Measurements from ENCODE around the gene GBX2.

DNA sequence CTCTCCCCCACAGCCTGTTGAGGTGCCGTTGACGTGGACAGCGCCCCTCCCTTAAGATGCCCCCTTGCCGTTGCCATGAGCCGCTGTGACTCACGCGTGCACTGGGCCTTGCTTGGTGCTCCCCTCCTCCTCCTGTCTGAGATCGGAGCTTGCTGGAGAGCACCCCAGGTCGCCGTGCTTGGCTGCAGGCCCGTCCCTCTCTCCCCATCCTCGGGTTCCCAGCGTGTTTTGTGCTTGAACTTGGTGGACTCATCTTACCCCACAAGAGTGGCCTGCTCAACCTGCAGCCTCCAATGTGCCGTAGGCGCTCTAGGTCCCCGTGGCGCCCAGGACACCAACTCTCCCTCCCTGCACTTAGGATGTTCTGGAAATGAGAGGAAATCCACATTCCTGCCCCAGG is 39.9 kb downstream of the GBX2 start:
- TF ChIP-seq, protein P1, sequence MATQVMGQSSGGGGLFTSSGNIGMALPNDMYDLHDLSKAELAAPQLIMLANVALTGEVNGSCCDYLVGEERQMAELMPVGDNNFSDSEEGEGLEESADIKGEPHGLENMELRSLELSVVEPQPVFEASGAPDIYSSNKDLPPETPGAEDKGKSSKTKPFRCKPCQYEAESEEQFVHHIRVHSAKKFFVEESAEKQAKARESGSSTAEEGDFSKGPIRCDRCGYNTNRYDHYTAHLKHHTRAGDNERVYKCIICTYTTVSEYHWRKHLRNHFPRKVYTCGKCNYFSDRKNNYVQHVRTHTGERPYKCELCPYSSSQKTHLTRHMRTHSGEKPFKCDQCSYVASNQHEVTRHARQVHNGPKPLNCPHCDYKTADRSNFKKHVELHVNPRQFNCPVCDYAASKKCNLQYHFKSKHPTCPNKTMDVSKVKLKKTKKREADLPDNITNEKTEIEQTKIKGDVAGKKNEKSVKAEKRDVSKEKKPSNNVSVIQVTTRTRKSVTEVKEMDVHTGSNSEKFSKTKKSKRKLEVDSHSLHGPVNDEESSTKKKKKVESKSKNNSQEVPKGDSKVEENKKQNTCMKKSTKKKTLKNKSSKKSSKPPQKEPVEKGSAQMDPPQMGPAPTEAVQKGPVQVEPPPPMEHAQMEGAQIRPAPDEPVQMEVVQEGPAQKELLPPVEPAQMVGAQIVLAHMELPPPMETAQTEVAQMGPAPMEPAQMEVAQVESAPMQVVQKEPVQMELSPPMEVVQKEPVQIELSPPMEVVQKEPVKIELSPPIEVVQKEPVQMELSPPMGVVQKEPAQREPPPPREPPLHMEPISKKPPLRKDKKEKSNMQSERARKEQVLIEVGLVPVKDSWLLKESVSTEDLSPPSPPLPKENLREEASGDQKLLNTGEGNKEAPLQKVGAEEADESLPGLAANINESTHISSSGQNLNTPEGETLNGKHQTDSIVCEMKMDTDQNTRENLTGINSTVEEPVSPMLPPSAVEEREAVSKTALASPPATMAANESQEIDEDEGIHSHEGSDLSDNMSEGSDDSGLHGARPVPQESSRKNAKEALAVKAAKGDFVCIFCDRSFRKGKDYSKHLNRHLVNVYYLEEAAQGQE (IDR thresholded peaks at IDR 0.05; ENCODE audit: low read depth), result no peak
- TF ChIP-seq, protein P2, sequence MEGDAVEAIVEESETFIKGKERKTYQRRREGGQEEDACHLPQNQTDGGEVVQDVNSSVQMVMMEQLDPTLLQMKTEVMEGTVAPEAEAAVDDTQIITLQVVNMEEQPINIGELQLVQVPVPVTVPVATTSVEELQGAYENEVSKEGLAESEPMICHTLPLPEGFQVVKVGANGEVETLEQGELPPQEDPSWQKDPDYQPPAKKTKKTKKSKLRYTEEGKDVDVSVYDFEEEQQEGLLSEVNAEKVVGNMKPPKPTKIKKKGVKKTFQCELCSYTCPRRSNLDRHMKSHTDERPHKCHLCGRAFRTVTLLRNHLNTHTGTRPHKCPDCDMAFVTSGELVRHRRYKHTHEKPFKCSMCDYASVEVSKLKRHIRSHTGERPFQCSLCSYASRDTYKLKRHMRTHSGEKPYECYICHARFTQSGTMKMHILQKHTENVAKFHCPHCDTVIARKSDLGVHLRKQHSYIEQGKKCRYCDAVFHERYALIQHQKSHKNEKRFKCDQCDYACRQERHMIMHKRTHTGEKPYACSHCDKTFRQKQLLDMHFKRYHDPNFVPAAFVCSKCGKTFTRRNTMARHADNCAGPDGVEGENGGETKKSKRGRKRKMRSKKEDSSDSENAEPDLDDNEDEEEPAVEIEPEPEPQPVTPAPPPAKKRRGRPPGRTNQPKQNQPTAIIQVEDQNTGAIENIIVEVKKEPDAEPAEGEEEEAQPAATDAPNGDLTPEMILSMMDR (IDR thresholded peaks at IDR 0.05 in 2 of 3, conservative IDR thresholded peaks at IDR 0.05 in 1 of 3; ENCODE audit: borderline replicate concordance in 1 of 3, insufficient read depth in 1 of 3, low read depth in 2 of 3, low read length in 2 of 3), result no peak
- TF ChIP-seq POLR2A (IDR thresholded peaks at IDR 0.05; ENCODE audit: borderline replicate concordance, extremely low read depth, insufficient read depth, insufficient read length), result no peak
- no peak for TF ChIP-seq EZH2 (IDR thresholded peaks at IDR 0.05)
- TF ChIP-seq, protein P3, sequence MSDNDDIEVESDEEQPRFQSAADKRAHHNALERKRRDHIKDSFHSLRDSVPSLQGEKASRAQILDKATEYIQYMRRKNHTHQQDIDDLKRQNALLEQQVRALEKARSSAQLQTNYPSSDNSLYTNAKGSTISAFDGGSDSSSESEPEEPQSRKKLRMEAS (IDR thresholded peaks at IDR 0.05), result no peak
- TF ChIP-seq YY1 (IDR thresholded peaks at IDR 0.05; ENCODE audit: extremely low read depth, insufficient replicate concordance, low read depth, low read length), result no peak
- no peak for TF ChIP-seq CEBPB (IDR thresholded peaks at IDR 0.05; ENCODE audit: low read depth)
- TF ChIP-seq EZH2phosphoT487 (IDR thresholded peaks at IDR 0.05; ENCODE audit: borderline replicate concordance), result no peak
- TF ChIP-seq, protein P4, sequence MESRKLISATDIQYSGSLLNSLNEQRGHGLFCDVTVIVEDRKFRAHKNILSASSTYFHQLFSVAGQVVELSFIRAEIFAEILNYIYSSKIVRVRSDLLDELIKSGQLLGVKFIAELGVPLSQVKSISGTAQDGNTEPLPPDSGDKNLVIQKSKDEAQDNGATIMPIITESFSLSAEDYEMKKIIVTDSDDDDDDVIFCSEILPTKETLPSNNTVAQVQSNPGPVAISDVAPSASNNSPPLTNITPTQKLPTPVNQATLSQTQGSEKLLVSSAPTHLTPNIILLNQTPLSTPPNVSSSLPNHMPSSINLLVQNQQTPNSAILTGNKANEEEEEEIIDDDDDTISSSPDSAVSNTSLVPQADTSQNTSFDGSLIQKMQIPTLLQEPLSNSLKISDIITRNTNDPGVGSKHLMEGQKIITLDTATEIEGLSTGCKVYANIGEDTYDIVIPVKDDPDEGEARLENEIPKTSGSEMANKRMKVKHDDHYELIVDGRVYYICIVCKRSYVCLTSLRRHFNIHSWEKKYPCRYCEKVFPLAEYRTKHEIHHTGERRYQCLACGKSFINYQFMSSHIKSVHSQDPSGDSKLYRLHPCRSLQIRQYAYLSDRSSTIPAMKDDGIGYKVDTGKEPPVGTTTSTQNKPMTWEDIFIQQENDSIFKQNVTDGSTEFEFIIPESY (IDR thresholded peaks at IDR 0.05; ENCODE audit: extremely low read depth, insufficient replicate concordance, low read length), result no peak
- no peak for TF ChIP-seq POLR2AphosphoS5 (IDR thresholded peaks at IDR 0.05; ENCODE audit: low read depth, low read length)
- no peak for TF ChIP-seq SIN3A (IDR thresholded peaks at IDR 0.05; ENCODE audit: low read depth)
- no peak for TF ChIP-seq EGR1 (IDR thresholded peaks at IDR 0.05; ENCODE audit: low read depth)
